ENCODE results near the gene CDKN1B. TPM values are rescaled to one million over a fixed set of nuclear protein-coding genes. Genes with fewer than 3 reads are reported as not detected.

Gene CDKN1B
- polyA plus RNA-seq, 2 donors: 17.5 to 26.2 TPM

DNA sequence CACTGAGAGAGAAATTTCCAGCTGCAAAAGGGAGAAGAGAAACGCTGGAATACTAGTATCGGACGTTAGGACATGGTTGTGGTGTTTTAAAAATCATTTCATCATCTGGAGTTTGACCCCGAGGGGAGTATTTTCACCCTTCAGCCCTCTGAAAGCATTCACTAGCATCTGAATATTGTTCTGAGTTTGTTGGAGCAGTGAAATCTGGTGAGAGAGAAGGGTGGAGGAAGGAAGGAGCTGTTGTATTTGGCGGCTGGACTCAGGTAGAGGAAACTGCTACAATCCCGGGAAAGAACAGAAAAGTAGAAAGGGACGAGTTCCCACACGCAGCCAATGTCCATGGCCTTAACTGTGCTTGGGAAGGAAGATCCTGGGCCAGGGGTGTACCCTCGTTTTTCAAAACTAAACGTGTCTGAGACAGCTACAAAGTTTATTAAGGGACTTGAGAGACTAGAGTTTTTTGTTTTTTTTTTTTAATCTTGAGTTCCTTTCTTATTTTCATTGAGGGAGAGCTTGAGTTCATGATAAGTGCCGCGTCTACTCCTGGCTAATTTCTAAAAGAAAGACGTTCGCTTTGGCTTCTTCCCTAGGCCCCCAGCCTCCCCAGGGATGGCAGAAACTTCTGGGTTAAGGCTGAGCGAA, 896 bp upstream of the CDKN1B start:
- WGBS, 2 donors: 1 to 2% methylated on average over 15 of the region's 15 CpGs
- Histone ChIP-seq H3K4me3 (ENCODE audit: low read depth in 1 of 2, low read length in 2 of 2) (peak overlapping the region; percentile 91 to 99), H3K36me3 (ENCODE audit: control insufficient read depth in 2 of 2, insufficient read depth in 2 of 2, low read length in 1 of 2) (no peaks in the 10 kb centered on the region), H3K27me3 (ENCODE audit: control insufficient read depth in 1 of 2, insufficient read depth in 2 of 2, low read length in 2 of 2) (no peaks in the 10 kb centered on the region), H3K9me3 (ENCODE audit: control insufficient read depth in 2 of 2, insufficient read depth in 1 of 2, low read depth in 1 of 2, low read length in 1 of 2) (no peaks in the 10 kb centered on the region), H3K4me1 (ENCODE audit: control insufficient read depth in 2 of 2, insufficient read depth in 2 of 2, low read length in 1 of 2) (no peaks in the 10 kb centered on the region), H3K27ac (ENCODE audit: low read depth in 2 of 2, low read length in 1 of 2) (peak overlapping the region; percentile 99 to 100)

- H3K27me3 ChIP-seq (ENCODE audit: control insufficient read depth in 1 of 2, insufficient read depth in 2 of 2, low read length in 2 of 2): no peaks in the 10 kb centered on the region
- H3K4me1 ChIP-seq (ENCODE audit: control insufficient read depth in 2 of 2, insufficient read depth in 2 of 2, low read length in 1 of 2): no peaks in the 10 kb centered on the region
- H3K27ac ChIP-seq (ENCODE audit: low read depth in 2 of 2, low read length in 1 of 2): peak overlapping the region; percentile 99 to 100
- peak overlapping the region; percentile 91 to 99 for H3K4me3 ChIP-seq (ENCODE audit: low read depth in 1 of 2, low read length in 2 of 2)
- H3K36me3 ChIP-seq (ENCODE audit: control insufficient read depth in 2 of 2, insufficient read depth in 2 of 2, low read length in 1 of 2): no peaks in the 10 kb centered on the region
- 0% methylated on average over 62 of the region's 62 CpGs for WGBS, 2 donors
- H3K9me3 ChIP-seq (ENCODE audit: control insufficient read depth in 2 of 2, insufficient read depth in 1 of 2, low read depth in 1 of 2, low read length in 1 of 2): no peaks in the 10 kb centered on the region
Measured at GRCh38 chr12:12717586-12718380, 615 bp downstream of the CDKN1B start.

DNA sequence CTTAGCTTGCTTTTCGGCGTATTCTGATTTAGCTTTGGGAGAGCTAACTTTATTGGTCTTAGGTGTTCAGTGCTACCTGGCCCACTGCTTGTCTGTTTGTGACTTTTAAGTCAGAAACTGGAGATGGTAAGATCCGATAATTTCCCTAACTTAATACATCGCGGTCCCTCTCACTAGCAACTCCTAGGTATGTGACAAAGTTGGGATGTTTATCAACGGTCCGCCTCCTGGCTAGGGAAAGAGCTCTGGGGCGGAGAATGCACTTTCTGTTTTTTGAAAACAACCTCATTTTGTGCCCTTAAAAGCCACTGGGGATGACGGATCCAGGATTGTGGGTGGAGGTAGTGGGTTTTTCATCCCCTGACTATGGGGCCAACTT, 1.2 kb downstream of the CDKN1B start:
- Histone ChIP-seq H3K27ac (ENCODE audit: low read depth in 2 of 2, low read length in 1 of 2) (peak overlapping the region; percentile 99 to 100), H3K9me3 (ENCODE audit: control insufficient read depth in 2 of 2, insufficient read depth in 1 of 2, low read depth in 1 of 2, low read length in 1 of 2) (no peaks in the 10 kb centered on the region), H3K36me3 (ENCODE audit: control insufficient read depth in 2 of 2, insufficient read depth in 2 of 2, low read length in 1 of 2) (no peaks in the 10 kb centered on the region), H3K4me3 (ENCODE audit: low read depth in 1 of 2, low read length in 2 of 2) (peak overlapping the region; percentile 91 to 99), H3K27me3 (ENCODE audit: control insufficient read depth in 1 of 2, insufficient read depth in 2 of 2, low read length in 2 of 2) (no peaks in the 10 kb centered on the region), H3K4me1 (ENCODE audit: control insufficient read depth in 2 of 2, insufficient read depth in 2 of 2, low read length in 1 of 2) (no peaks in the 10 kb centered on the region)
- 0% methylated on average over 9 of the region's 9 CpGs for WGBS, 2 donors

- no peaks in the 10 kb centered on the region for H3K27me3 ChIP-seq (ENCODE audit: control insufficient read depth in 1 of 2, insufficient read depth in 2 of 2, low read length in 2 of 2)
- H3K4me3 ChIP-seq (ENCODE audit: low read depth in 1 of 2, low read length in 2 of 2): peak overlapping the region; percentile 91 to 99
- H3K36me3 ChIP-seq (ENCODE audit: control insufficient read depth in 2 of 2, insufficient read depth in 2 of 2, low read length in 1 of 2): no peaks in the 10 kb centered on the region
- H3K9me3 ChIP-seq (ENCODE audit: control insufficient read depth in 2 of 2, insufficient read depth in 1 of 2, low read depth in 1 of 2, low read length in 1 of 2): no peaks in the 10 kb centered on the region
- 0 to 2% methylated on average over 14 of the region's 14 CpGs for WGBS, 2 donors
- H3K4me1 ChIP-seq (ENCODE audit: control insufficient read depth in 2 of 2, insufficient read depth in 2 of 2, low read length in 1 of 2): no peaks in the 10 kb centered on the region
- H3K27ac ChIP-seq (ENCODE audit: low read depth in 2 of 2, low read length in 1 of 2): peak overlapping the region; percentile 99 to 100
Measured at GRCh38 chr12:12718853-12719252, 1.7 kb downstream of the CDKN1B start.

DNA sequence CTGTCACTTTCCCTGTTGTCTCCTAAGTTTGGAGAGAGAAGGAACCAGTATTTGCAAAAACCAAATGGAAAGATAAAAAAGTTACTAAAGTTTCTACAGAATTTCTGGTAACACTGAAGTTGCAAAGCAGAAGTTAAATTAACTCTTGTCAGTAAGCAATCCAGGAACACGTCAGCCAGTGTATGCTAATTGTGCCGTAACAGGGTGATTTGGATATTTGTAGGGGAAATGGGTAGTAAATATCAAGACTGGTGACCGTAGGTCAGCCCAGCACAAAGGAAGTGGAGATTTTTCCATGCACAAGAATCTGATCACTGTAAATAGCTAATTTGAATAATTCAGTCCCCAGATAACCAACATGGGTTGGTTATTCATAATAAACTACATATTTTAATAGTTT, 2.3 kb downstream of the CDKN1B start:
- no peaks in the 10 kb centered on the region for H3K36me3 ChIP-seq (ENCODE audit: control insufficient read depth in 2 of 2, insufficient read depth in 2 of 2, low read length in 1 of 2)
- H3K27me3 ChIP-seq (ENCODE audit: control insufficient read depth in 1 of 2, insufficient read depth in 2 of 2, low read length in 2 of 2): no peaks in the 10 kb centered on the region
- H3K4me3 ChIP-seq (ENCODE audit: low read depth in 1 of 2, low read length in 2 of 2): peak overlapping the region; percentile 32 to 99
- H3K27ac ChIP-seq (ENCODE audit: low read depth in 2 of 2, low read length in 1 of 2): peak overlapping the region in 1 of 2 donors; percentile 99
- no peaks in the 10 kb centered on the region for H3K9me3 ChIP-seq (ENCODE audit: control insufficient read depth in 2 of 2, insufficient read depth in 1 of 2, low read depth in 1 of 2, low read length in 1 of 2)
- H3K4me1 ChIP-seq (ENCODE audit: control insufficient read depth in 2 of 2, insufficient read depth in 2 of 2, low read length in 1 of 2): no peaks in the 10 kb centered on the region
- WGBS, 2 donors: 1 to 11% methylated on average over 3 of the region's 3 CpGs

DNA sequence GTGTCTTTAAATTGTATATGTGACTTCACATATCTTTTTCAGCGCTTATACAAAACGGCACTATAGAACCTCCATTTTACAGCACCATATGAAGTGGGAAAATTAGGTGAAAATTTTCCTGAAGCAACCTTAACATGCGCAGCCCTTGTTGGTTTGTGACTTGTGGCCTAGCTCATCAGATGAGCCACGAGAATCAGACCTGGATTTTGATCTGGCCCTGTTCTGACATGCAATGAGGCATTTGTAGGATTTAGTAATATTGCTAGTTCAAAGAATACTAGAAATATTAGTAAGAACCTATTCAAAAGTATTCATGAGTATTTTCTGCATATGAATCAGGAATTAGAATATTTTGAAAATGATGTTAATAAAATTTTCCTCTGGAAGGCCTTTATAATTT, 2.9 kb downstream of the CDKN1B start:
- H3K4me1 ChIP-seq (ENCODE audit: control insufficient read depth in 2 of 2, insufficient read depth in 2 of 2, low read length in 1 of 2): no peaks in the 10 kb centered on the region
- H3K27ac ChIP-seq (ENCODE audit: low read depth in 2 of 2, low read length in 1 of 2): peak overlapping the region in 1 of 2 donors; percentile 73
- H3K27me3 ChIP-seq (ENCODE audit: control insufficient read depth in 1 of 2, insufficient read depth in 2 of 2, low read length in 2 of 2): no peaks in the 10 kb centered on the region
- no peaks in the 10 kb centered on the region for H3K9me3 ChIP-seq (ENCODE audit: control insufficient read depth in 2 of 2, insufficient read depth in 1 of 2, low read depth in 1 of 2, low read length in 1 of 2)
- 24 to 34% methylated on average over 4 of the region's 4 CpGs for WGBS, 2 donors
- H3K36me3 ChIP-seq (ENCODE audit: control insufficient read depth in 2 of 2, insufficient read depth in 2 of 2, low read length in 1 of 2): no peaks in the 10 kb centered on the region
- H3K4me3 ChIP-seq (ENCODE audit: low read depth in 1 of 2, low read length in 2 of 2): peak overlapping the region in 1 of 2 donors; percentile 99

GRCh38 chr12:12720672-12721161, 3.5 kb downstream of the CDKN1B start:
- Histone ChIP-seq H3K27me3 (ENCODE audit: control insufficient read depth in 1 of 2, insufficient read depth in 2 of 2, low read length in 2 of 2) (no peaks in the 10 kb centered on the region), H3K36me3 (ENCODE audit: control insufficient read depth in 2 of 2, insufficient read depth in 2 of 2, low read length in 1 of 2) (no peaks in the 10 kb centered on the region), H3K27ac (ENCODE audit: low read depth in 2 of 2, low read length in 1 of 2) (peak overlapping the region; percentile 78 to 83), H3K4me3 (ENCODE audit: low read depth in 1 of 2, low read length in 2 of 2) (peak overlapping the region; percentile 3 to 31), H3K4me1 (ENCODE audit: control insufficient read depth in 2 of 2, insufficient read depth in 2 of 2, low read length in 1 of 2) (no peaks in the 10 kb centered on the region), H3K9me3 (ENCODE audit: control insufficient read depth in 2 of 2, insufficient read depth in 1 of 2, low read depth in 1 of 2, low read length in 1 of 2) (no peaks in the 10 kb centered on the region)
- WGBS, 2 donors: 25% methylated on average over 4 of the region's 4 CpGs

DNA sequence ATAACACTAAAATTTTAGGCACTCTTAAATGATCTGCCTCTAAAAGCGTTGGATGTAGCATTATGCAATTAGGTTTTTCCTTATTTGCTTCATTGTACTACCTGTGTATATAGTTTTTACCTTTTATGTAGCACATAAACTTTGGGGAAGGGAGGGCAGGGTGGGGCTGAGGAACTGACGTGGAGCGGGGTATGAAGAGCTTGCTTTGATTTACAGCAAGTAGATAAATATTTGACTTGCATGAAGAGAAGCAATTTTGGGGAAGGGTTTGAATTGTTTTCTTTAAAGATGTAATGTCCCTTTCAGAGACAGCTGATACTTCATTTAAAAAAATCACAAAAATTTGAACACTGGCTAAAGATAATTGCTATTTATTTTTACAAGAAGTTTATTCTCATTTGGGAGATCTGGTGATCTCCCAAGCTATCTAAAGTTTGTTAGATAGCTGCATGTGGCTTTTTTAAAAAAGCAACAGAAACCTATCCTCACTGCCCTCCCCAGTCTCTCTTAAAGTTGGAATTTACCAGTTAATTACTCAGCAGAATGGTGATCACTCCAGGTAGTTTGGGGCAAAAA, 4.1 kb downstream of the CDKN1B start:
- H3K36me3 ChIP-seq (ENCODE audit: control insufficient read depth in 2 of 2, insufficient read depth in 2 of 2, low read length in 1 of 2): no peaks in the 10 kb centered on the region
- H3K27ac ChIP-seq (ENCODE audit: low read depth in 2 of 2, low read length in 1 of 2): peak overlapping the region in 1 of 2 donors; percentile 73
- no peaks in the 10 kb centered on the region for H3K4me1 ChIP-seq (ENCODE audit: control insufficient read depth in 2 of 2, insufficient read depth in 2 of 2, low read length in 1 of 2)
- H3K27me3 ChIP-seq (ENCODE audit: control insufficient read depth in 1 of 2, insufficient read depth in 2 of 2, low read length in 2 of 2): no peaks in the 10 kb centered on the region
- no peaks in the 10 kb centered on the region for H3K9me3 ChIP-seq (ENCODE audit: control insufficient read depth in 2 of 2, insufficient read depth in 1 of 2, low read depth in 1 of 2, low read length in 1 of 2)
- H3K4me3 ChIP-seq (ENCODE audit: low read depth in 1 of 2, low read length in 2 of 2): peak overlapping the region in 1 of 2 donors; percentile 31
- WGBS, 2 donors: 19 to 23% methylated on average over 3 of the region's 3 CpGs

- 40 to 43% methylated on average over 2 of the region's 2 CpGs for WGBS, 2 donors
- Histone ChIP-seq H3K9me3 (ENCODE audit: control insufficient read depth in 2 of 2, insufficient read depth in 1 of 2, low read depth in 1 of 2, low read length in 1 of 2) (no peaks in the 10 kb centered on the region), H3K27ac (ENCODE audit: low read depth in 2 of 2, low read length in 1 of 2) (peak overlapping the region in 1 of 2 donors; percentile 73), H3K27me3 (ENCODE audit: control insufficient read depth in 1 of 2, insufficient read depth in 2 of 2, low read length in 2 of 2) (no peaks in the 10 kb centered on the region), H3K4me1 (ENCODE audit: control insufficient read depth in 2 of 2, insufficient read depth in 2 of 2, low read length in 1 of 2) (peaks cover 0 to 3% of the 10 kb centered on the region in 2 donors), H3K4me3 (ENCODE audit: low read depth in 1 of 2, low read length in 2 of 2) (peak overlapping the region in 1 of 2 donors; percentile 32), H3K36me3 (ENCODE audit: control insufficient read depth in 2 of 2, insufficient read depth in 2 of 2, low read length in 1 of 2) (no peaks in the 10 kb centered on the region)
Measured at GRCh38 chr12:12721814-12722434, 4.8 kb downstream of the CDKN1B start.

Measured in esophagus (tissue), 2 donors.